Airway epithelial cell (primary cell): ENCODE measurements around the gene NDUFS1. TPM values are rescaled to one million over a fixed set of nuclear protein-coding genes. Genes with fewer than 3 reads are reported as not detected.

Source experiments
- total RNA-seq: library from RNA; depleted of rRNA; stranded (reverse); fragments of >200 nt; gene quantifications from 2 replicates; pipeline ENCODE4 v1.2.3, GENCODE V29; 2015

NDUFS1 gene
- 73.6 and 137 TPM in 2 replicates for total RNA-seq

GRCh38 chr2:206159346-206160124 lies at the start of gene NDUFS1, which contains the start of gene EEF1B2:
NDUFS1 (minus strand) TSS chr2:206159444; CDS start chr2:206153678, 5,766 bp downstream.
EEF1B2 (plus strand) TSS chr2:206159895; CDS start chr2:206159980, 85 bp downstream.

GRCh38 chr2:206085742-206086445 lies 73.3 kb downstream of the NDUFS1 start, which contains the start of gene INO80D:
INO80D (minus strand) TSS chr2:206086174; CDS start chr2:206063016, 23,158 bp downstream.

Other genes with a start within 250 kb of the NDUFS1 start
- 3.0 and 5.4 TPM in 2 replicates for gene INO80D, start 73.3 kb downstream of the NDUFS1 start, total RNA-seq
- gene EEF1B2, start 451 bp upstream of the NDUFS1 start, total RNA-seq, result 576 and 656 TPM in 2 replicates
- 2.8 and 4.2 TPM in 2 replicates for gene ZDBF2, start 115.2 kb upstream of the NDUFS1 start, total RNA-seq